DOHH2 (cell line): ENCODE data around the gene TAF3.

ENCODE experiments used
- H3F3A ChIP-seq: fragments of 200-600 bp; sonication (generic), shearing (Covaris generic); 2 replicates; pipeline ENCODE4 v1.6.0; 2016; ENCODE audit warnings: antibody characterized with exemption, mild to moderate bottlenecking; ENCODE audit not compliant: control insufficient read depth, insufficient read depth
- H3K27ac ChIP-seq: fragments of 200-600 bp; sonication (generic); 2 replicates; pipeline ENCODE4 v1.5.1; 2014; ENCODE audit warnings: low read depth, mild to moderate bottlenecking, low read length, moderate library complexity
- H3K27me3 ChIP-seq: fragments of 200-600 bp; sonication (generic); 2 replicates; pipeline ENCODE4 v1.6.1; 2014; ENCODE audit warnings: mild to moderate bottlenecking, low read length, mixed read lengths; ENCODE audit not compliant: control insufficient read depth
- H3K36me3 ChIP-seq: fragments of 200-600 bp; sonication (generic); 2 replicates; pipeline ENCODE4 v1.6.1; 2014; ENCODE audit warnings: mild to moderate bottlenecking, low read length, moderate library complexity, mixed read lengths; ENCODE audit not compliant: control insufficient read depth
- H3K4me1 ChIP-seq: fragments of 200-600 bp; sonication (generic); 2 replicates; pipeline ENCODE4 v1.6.1; 2014; ENCODE audit warnings: mild to moderate bottlenecking, low read length, mixed read lengths; ENCODE audit not compliant: control insufficient read depth
- H3K4me2 ChIP-seq: fragments of 200-600 bp; sonication (generic); 2 replicates; pipeline ENCODE4 v1.6.0; 2014; ENCODE audit warnings: mild to moderate bottlenecking, low read length, moderate library complexity
- H3K4me3 ChIP-seq: fragments of 200-600 bp; sonication (generic); 2 replicates; pipeline ENCODE4 v1.5.1; 2014; ENCODE audit warnings: mild to moderate bottlenecking, low read length, mixed read lengths
- H3K79me2 ChIP-seq: fragments of 200-600 bp; sonication (generic); 2 replicates; pipeline ENCODE4 v1.6.1; 2014; ENCODE audit warnings: mild to moderate bottlenecking, low read length, mixed read lengths; ENCODE audit not compliant: control insufficient read depth
- H3K9me2 ChIP-seq: fragments of 200-600 bp; sonication (generic); replicated peaks from 2 replicates; pipeline ENCODE4 v1.6.1; 2014; ENCODE audit warnings: mild to moderate bottlenecking, low read length, mixed read lengths; ENCODE audit not compliant: control insufficient read depth
- H3K9me3 ChIP-seq: fragments of 200-600 bp; sonication (generic); 2 replicates; pipeline ENCODE4 v1.6.1; 2014; ENCODE audit warnings: antibody characterized with exemption, low read length, mixed read lengths; ENCODE audit not compliant: control insufficient read depth, insufficient read depth
- H4K20me1 ChIP-seq: fragments of 200-600 bp; sonication (generic); 2 replicates; pipeline ENCODE4 v1.6.0; 2014; ENCODE audit warnings: low read depth, mild to moderate bottlenecking, antibody characterized with exemption, low read length, moderate library complexity; ENCODE audit not compliant: control insufficient read depth, insufficient read depth
- EZH2phosphoT487 ChIP-seq: fragments of 200-600 bp; sonication (generic); IDR thresholded peaks from 2 replicates; pipeline ENCODE4 v1.6.1; 2017; ENCODE audit warnings: borderline replicate concordance, mild to moderate bottlenecking, antibody characterized with exemption, low read length, moderate library complexity, mixed read lengths
- TF ChIP-seq, protein P1 (sequence below): fragments of 200-600 bp; sonication (generic); IDR thresholded peaks from one replicate; pipeline ENCODE4 v1.5.1; 2014; ENCODE audit warnings: antibody characterized with exemption, mild to moderate bottlenecking, low read depth, low read length; ENCODE audit not compliant: poor library complexity, severe bottlenecking

Gene TAF3

DNA sequence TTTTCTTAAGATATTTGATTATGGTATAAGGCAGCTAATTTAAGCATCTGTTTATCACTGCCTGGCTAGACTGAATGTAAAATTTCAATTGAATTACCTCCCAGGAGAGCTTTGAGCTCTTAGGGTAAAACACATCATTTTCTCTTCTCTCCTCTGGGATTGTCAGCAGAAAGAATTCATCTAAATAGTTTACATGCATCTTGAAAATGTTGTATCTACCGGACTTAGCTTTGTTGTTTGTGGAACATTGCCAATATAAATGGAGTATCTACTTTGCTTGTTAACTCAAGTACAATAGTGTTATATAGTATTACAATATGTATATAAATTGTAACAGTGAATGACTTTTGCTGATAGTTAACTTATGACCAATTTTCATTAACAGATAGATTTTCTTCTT is 73.3 kb downstream of the TAF3 start:
- Histone ChIP-seq H3K4me3 (no peak overlapping the region), H3K4me1 (no peaks in the 10 kb centered on the region), H3K4me2 (no peak overlapping the region), H3K36me3 (no peaks in the 10 kb centered on the region), H3F3A (no peaks in the 10 kb centered on the region), H4K20me1 (no peaks in the 10 kb centered on the region), H3K27me3 (no peaks in the 10 kb centered on the region), H3K79me2 (no peaks in the 10 kb centered on the region; the same call in 1 of the 2 replicates), H3K9me3 (no peaks in the 10 kb centered on the region), H3K9me2 (no peaks in the 10 kb centered on the region), H3K27ac (no peak overlapping the region)
- no peak for TF ChIP-seq EZH2phosphoT487

DNA sequence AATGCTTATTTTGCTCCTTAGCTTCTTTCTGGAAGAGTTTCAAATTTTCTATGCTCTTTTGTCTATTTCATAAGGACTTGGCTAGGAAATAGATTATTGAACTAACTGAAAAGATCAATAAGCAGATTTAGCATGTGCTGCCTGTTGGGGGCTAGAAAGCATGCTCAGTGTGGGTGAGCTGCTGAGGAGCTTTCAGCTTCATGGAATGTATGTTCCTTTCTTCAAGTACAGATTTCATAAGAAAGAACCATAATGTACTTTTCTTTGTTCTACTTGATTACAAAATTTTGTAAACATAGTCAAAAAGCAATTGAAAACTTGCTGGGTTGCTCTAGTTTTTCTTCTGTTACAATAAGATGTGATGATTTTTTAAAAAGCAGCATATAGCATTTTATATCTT is 73.8 kb downstream of the TAF3 start:
- TF ChIP-seq, protein P1, sequence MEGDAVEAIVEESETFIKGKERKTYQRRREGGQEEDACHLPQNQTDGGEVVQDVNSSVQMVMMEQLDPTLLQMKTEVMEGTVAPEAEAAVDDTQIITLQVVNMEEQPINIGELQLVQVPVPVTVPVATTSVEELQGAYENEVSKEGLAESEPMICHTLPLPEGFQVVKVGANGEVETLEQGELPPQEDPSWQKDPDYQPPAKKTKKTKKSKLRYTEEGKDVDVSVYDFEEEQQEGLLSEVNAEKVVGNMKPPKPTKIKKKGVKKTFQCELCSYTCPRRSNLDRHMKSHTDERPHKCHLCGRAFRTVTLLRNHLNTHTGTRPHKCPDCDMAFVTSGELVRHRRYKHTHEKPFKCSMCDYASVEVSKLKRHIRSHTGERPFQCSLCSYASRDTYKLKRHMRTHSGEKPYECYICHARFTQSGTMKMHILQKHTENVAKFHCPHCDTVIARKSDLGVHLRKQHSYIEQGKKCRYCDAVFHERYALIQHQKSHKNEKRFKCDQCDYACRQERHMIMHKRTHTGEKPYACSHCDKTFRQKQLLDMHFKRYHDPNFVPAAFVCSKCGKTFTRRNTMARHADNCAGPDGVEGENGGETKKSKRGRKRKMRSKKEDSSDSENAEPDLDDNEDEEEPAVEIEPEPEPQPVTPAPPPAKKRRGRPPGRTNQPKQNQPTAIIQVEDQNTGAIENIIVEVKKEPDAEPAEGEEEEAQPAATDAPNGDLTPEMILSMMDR: no peak
- TF ChIP-seq EZH2phosphoT487: no peak
- H3K27me3 ChIP-seq: no peaks in the 10 kb centered on the region

DNA sequence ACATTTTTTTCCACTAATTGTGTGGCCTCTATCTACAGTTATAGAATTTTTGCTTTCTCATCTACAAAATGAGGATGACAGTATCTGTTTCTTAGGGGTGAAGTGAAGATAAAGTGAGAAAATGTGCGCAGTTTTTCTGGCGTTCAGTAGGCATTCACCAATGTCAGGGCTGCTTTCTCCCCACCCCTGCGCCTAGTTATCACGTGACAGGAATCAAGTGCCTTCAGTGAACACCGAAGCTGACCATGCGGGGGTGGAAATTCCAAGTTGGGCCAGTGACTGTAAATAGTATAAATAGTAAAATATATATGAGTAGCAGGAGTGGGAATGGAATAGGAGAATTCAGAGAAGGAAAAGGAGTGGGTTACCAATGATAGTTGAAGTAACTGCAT is 77.4 kb downstream of the TAF3 start:
- Histone ChIP-seq H3K27ac (no peak overlapping the region), H3K9me3 (no peaks in the 10 kb centered on the region), H3K4me1 (no peaks in the 10 kb centered on the region), H3K9me2 (no peaks in the 10 kb centered on the region), H3K4me2 (no peak overlapping the region), H3K79me2 (no peaks in the 10 kb centered on the region; the same call in 1 of the 2 replicates), H3K36me3 (peaks cover 2% of the 10 kb centered on the region; the same call in 1 of the 2 replicates), H4K20me1 (no peaks in the 10 kb centered on the region), H3K4me3 (no peak overlapping the region), H3K27me3 (no peaks in the 10 kb centered on the region), H3F3A (no peaks in the 10 kb centered on the region)
- TF ChIP-seq, protein P1: no peak
- no peak for TF ChIP-seq EZH2phosphoT487

More for the DNA sequence above, 73.8 kb downstream of the TAF3 start:
- Histone ChIP-seq H3K4me1 (no peaks in the 10 kb centered on the region), H3K9me3 (no peaks in the 10 kb centered on the region), H3K4me3 (no peak overlapping the region), H3K9me2 (no peaks in the 10 kb centered on the region), H3K27ac (no peak overlapping the region), H3F3A (no peaks in the 10 kb centered on the region), H3K4me2 (no peak overlapping the region), H4K20me1 (no peaks in the 10 kb centered on the region), H3K36me3 (peaks cover 2% of the 10 kb centered on the region; the same call in 1 of the 2 replicates), H3K79me2 (no peaks in the 10 kb centered on the region; the same call in 1 of the 2 replicates)

DNA sequence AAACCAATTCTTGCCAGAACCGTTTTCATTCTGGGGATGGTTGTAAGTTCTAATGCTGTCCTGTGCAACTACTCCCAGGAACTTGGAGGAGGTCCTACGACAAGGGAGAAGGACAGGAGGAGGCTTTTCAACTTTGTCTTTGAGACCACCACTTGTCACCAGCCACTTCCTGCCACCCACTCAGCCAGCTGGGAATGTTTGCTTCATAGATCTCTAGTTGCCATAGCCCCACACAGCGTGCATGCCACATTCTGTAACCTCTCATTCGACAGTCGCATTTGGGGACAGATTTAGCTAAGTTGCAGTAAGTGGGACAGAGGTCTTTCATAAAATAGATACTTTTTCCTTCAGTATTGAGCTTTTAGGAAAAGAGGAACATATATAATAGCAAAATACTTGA is 78.0 kb downstream of the TAF3 start:
- Histone ChIP-seq H3K79me2 (no peaks in the 10 kb centered on the region; the same call in 1 of the 2 replicates), H3K4me3 (no peak overlapping the region), H3K36me3 (peaks cover 2% of the 10 kb centered on the region; the same call in 1 of the 2 replicates), H3K4me2 (no peak overlapping the region), H4K20me1 (no peaks in the 10 kb centered on the region), H3K9me3 (no peaks in the 10 kb centered on the region), H3F3A (no peaks in the 10 kb centered on the region), H3K4me1 (no peaks in the 10 kb centered on the region), H3K27ac (no peak overlapping the region), H3K9me2 (no peaks in the 10 kb centered on the region), H3K27me3 (no peaks in the 10 kb centered on the region)
- TF ChIP-seq, protein P1: no peak
- no peak for TF ChIP-seq EZH2phosphoT487
